K562 (cell line): ENCODE results near the gene ANAPC16. TPM values are rescaled to one million over a fixed set of nuclear protein-coding genes. Genes with fewer than 3 reads are reported as not detected.

Experiments used
- BHLHE40 ChIP-seq: IDR thresholded peaks from 2 replicates; pipeline ENCODE4 v1.6.1; 2011; ENCODE audit warnings: low read length, improper control_type of control experiment
- ETV6 ChIP-seq, 3 experiments: fragments of 150-350 bp in 1 of 3; sonication (generic) in 1 of 3; formaldehyde crosslinking in 1 of 3; IDR thresholded peaks; 2 replicates each; pipeline versions ENCODE4 v1.6.1 to v1.8.0; 2014 to 2022; ENCODE audit warnings: borderline replicate concordance in 2 of 3, low read depth in 2 of 3, antibody characterized with exemption in 1 of 3, low read length in 1 of 3, mild to moderate bottlenecking in 1 of 3, missing genetic modification reagents in 1 of 3
- FOSL1 ChIP-seq: fragments of 200-800 bp; sonication (Bioruptor generic); conservative IDR thresholded peaks from 2 replicates; pipeline ENCODE4 v1.6.1; 2016; ENCODE audit warnings: missing genetic modification characterization, missing compliant biosample characterization
- GTF2A2 ChIP-seq: IDR thresholded peaks from 2 replicates; pipeline ENCODE4 v1.6.1; 2016; ENCODE audit warnings: mild to moderate bottlenecking, missing genetic modification characterization, missing compliant biosample characterization
- NONO ChIP-seq, 2 experiments: fragments of 200-400 bp in 1 of 2; fragments of 450-650 bp in 1 of 2; formaldehyde crosslinking in 1 of 2; IDR thresholded peaks; 2 replicates each; pipeline ENCODE4 v1.6.1; 2017; ENCODE audit warnings: low read depth in 2 of 2, mild to moderate bottlenecking in 2 of 2, moderate library complexity in 2 of 2, low read length in 1 of 2
- SREBF1 ChIP-seq: fragments of 150-350 bp; IDR thresholded peaks from 2 replicates; pipeline ENCODE4 v1.6.1; 2014; ENCODE audit warnings: antibody characterized with exemption, low read depth, low read length, borderline replicate concordance
- ZBTB17 ChIP-seq: fragments of 450-650 bp; formaldehyde crosslinking; IDR thresholded peaks from 2 replicates; pipeline ENCODE4 v1.4.0; 2020; ENCODE audit warnings: mild to moderate bottlenecking
- ZNF197 ChIP-seq: fragments of 200-800 bp; sonication (Bioruptor generic); IDR thresholded peaks from 2 replicates; pipeline ENCODE4 v1.6.1; 2016; ENCODE audit warnings: low read depth, missing genetic modification characterization, missing compliant biosample characterization
- polyA plus RNA-seq, 8 experiments: library from polyadenylated mRNA; depleted of rRNA in 4 of 8; stranded (reverse) in 5 of 8; unstranded in 3 of 8; fragments of >200 nt; fragmentation: Nextera tagmentation in 2 of 8; fragmentation: Illumina TruSeq in 1 of 8; extraction: Ambion mirVana in 2 of 8; extraction: Trizol in 1 of 8; gene quantifications; 2 replicates each; pipeline versions ENCODE4 v1.2.1 to v1.2.3, GENCODE V29; 2011 to 2014; ENCODE audit warnings: inconsistent platforms in 1 of 8, missing spikeins in 1 of 8
- total RNA-seq, 7 experiments: library from RNA; depleted of rRNA in 6 of 7; stranded (reverse); fragments of >200 nt in 6 of 7; fragmentation: Illumina TruSeq in 2 of 7; extraction: Trizol in 2 of 7; gene quantifications; 2 replicates each; pipeline versions ENCODE4 v1.2.1 to v1.2.3, GENCODE V29; 2011 to 2021; ENCODE audit warnings: low replicate concordance in 1 of 7
- TF ChIP-seq, protein P1 (sequence below): fragments of 200-800 bp; sonication (Bioruptor generic); IDR thresholded peaks from 2 replicates; pipeline ENCODE4 v1.6.1; 2016; ENCODE audit warnings: missing genetic modification characterization, missing compliant biosample characterization
- TF ChIP-seq, protein P2 (sequence below): fragments of 450-650 bp; formaldehyde crosslinking; IDR thresholded peaks from 2 replicates; pipeline ENCODE4 v1.4.0; 2020; ENCODE audit warnings: mild to moderate bottlenecking, moderate library complexity

The ANAPC16 gene
- total and polyA plus RNA-seq, 9 of the 15 experiments (the other 6 are each of a cell fraction or from before 2014, with no cell fraction given), result 42.6 to 208 (median 108) TPM

DNA sequence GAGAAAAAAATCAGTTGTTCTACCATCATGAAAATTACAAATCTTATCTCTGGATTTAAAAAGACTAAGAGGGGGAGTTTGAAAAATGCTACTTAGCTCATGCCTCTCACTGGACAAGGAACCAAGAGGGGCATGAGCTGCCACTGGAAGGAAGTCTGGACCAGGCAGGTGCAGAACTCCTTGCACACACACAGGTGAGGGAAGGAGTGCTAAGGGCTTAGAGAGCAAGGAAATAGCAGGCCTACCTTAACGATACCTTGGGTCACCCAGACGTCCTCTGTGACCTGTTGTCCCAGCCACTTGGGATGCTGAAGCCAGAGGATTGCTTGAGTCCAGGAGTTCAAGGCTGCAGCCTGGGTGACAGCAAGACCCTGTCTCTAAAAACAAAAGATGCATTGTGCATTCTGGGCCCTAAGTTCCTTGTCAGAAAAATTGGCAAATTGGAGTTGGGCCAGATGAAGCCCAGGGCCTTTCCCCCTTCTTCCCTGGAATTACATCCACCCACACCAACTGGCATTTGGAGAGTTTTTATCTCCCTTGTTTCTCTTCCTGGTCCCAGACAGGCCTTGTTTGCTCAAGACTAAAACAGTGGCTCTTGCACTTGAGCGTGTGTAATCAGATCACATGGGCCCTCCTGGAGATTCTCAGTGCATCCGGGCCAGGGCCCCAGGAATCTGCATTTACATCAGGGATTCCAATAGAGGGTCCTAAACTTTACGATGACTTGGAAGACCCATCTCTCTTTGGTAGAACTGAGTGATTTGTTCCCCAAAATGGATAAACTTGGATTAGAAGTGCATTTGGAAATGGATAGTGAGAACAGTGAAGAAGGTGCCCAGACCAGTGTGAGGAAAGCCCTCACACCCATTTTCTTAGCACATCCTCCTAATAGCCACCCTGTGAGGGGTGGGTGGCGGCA, 60.9 kb downstream of the ANAPC16 start (continued):
- TF ChIP-seq, protein P1, sequence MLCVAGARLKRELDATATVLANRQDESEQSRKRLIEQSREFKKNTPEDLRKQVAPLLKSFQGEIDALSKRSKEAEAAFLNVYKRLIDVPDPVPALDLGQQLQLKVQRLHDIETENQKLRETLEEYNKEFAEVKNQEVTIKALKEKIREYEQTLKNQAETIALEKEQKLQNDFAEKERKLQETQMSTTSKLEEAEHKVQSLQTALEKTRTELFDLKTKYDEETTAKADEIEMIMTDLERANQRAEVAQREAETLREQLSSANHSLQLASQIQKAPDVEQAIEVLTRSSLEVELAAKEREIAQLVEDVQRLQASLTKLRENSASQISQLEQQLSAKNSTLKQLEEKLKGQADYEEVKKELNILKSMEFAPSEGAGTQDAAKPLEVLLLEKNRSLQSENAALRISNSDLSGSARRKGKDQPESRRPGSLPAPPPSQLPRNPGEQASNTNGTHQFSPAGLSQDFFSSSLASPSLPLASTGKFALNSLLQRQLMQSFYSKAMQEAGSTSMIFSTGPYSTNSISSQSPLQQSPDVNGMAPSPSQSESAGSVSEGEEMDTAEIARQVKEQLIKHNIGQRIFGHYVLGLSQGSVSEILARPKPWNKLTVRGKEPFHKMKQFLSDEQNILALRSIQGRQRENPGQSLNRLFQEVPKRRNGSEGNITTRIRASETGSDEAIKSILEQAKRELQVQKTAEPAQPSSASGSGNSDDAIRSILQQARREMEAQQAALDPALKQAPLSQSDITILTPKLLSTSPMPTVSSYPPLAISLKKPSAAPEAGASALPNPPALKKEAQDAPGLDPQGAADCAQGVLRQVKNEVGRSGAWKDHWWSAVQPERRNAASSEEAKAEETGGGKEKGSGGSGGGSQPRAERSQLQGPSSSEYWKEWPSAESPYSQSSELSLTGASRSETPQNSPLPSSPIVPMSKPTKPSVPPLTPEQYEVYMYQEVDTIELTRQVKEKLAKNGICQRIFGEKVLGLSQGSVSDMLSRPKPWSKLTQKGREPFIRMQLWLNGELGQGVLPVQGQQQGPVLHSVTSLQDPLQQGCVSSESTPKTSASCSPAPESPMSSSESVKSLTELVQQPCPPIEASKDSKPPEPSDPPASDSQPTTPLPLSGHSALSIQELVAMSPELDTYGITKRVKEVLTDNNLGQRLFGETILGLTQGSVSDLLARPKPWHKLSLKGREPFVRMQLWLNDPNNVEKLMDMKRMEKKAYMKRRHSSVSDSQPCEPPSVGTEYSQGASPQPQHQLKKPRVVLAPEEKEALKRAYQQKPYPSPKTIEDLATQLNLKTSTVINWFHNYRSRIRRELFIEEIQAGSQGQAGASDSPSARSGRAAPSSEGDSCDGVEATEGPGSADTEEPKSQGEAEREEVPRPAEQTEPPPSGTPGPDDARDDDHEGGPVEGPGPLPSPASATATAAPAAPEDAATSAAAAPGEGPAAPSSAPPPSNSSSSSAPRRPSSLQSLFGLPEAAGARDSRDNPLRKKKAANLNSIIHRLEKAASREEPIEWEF (CRISPR knock-in tag), result no peak
- TF ChIP-seq SREBF1 (no peak), FOSL1 (peak; percentile 57), GTF2A2 (tag) (no peak), ZNF197 (CRISPR knock-in tag) (no peak), BHLHE40 (peak; percentile 9; the same call in 1 of the 2 replicates), NONO (IDR thresholded peaks at IDR 0.05; ENCODE audit: low read depth in 2 of 2, low read length in 1 of 2) (no peak), ETV6 (IDR thresholded peaks at IDR 0.05; ENCODE audit: borderline replicate concordance in 1 of 2, low read depth in 2 of 2, low read length in 1 of 2) (0 out of 4 replicates have a peak, but pooled peaks of 1 of the 2 experiments have one; percentile 29), ETV6 (CRISPR knock-in tag; IDR thresholded peaks at IDR 0.05; ENCODE audit: borderline replicate concordance) (no peak), ZBTB17 (CRISPR knock-in tag) (peak; percentile 90; the same call in 1 of the 2 replicates)
- TF ChIP-seq, protein P2, sequence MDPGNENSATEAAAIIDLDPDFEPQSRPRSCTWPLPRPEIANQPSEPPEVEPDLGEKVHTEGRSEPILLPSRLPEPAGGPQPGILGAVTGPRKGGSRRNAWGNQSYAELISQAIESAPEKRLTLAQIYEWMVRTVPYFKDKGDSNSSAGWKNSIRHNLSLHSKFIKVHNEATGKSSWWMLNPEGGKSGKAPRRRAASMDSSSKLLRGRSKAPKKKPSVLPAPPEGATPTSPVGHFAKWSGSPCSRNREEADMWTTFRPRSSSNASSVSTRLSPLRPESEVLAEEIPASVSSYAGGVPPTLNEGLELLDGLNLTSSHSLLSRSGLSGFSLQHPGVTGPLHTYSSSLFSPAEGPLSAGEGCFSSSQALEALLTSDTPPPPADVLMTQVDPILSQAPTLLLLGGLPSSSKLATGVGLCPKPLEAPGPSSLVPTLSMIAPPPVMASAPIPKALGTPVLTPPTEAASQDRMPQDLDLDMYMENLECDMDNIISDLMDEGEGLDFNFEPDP, result peak; percentile 93; the same call in 1 of the 2 replicates
